NCI-H2171 (cell line): ENCODE measurements around the gene RAI1.
"Not testable (repeated sequence)": the region's sequence is repeated elsewhere in the genome, so short reads cannot be mapped to it uniquely, and the experiment has no call there.

Experiments used
- DNase-seq: peaks from one replicate; lab custom pipeline; 2025; lab: John Stamatoyannopoulos, UW

Gene RAI1

DNA sequence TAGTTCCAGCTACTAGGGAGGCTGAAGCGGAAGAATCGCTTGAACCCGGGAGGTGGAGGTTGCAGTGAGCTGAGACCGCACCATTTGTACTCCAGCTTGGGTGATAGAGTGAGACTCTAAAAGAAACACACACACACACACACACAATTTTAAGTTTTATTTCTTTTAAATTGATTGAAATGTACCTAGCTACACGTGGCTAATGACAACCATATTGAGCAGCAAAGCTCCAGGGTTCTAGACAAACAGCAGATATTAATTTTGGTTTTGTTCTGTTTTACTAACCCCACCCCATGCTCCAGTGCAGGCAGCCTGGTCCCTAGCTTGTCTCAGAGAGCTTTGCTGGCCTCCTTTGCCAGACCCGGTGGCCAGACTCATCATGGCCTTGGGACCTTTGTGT lies 16.0 kb upstream of the RAI1 start:
- no peak for DNase-seq

DNA sequence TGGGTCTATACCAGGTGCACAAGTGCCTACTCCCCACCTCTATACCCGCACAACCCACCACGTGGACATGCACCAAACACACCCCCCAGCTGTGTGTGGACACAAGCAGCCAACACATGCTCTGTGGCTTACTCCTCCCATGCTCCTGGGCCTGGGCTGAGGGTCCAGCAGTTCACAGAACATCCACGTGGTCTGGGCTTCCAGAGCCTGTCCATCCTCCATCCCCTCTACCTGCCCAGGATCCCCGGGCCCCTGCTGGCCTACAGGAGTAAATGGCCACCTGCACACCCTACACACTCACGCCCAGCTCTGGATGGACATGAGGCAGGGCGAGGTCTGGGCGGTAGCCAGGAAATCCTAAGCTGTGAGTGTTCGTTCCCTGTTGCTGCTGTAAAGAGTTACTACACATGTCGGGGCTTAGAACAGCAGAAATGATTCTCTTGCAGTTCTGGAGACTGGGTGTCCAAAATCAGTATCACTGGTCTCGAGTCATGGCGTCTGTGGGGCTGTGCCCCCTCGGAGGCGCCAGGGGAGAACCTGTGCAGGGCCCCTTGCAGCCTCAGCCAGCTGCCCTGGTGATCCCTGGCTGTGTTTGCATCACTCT lies 15.0 kb upstream of the RAI1 start:
- DNase-seq: no peak

DNA sequence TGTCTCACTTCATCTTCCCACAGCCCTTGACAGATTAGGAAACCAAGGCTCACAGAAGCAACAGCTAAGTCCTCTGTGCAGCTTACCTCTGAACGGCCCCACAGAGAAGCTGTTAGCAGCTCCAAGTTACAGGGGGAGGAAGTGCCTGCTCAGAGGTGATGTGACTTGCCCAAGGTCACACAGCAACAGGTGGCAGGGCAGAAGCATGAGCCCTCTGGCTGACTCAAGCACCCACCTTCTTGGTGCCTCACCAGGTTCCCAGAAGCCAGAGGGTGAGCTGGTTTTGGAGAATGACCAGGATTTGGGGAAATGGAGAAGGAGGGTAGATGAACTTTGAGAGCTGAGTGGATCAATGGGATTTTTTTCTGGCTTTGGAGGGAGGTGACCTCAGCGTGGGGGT lies 14.0 kb upstream of the RAI1 start:
- DNase-seq: no peak

DNA sequence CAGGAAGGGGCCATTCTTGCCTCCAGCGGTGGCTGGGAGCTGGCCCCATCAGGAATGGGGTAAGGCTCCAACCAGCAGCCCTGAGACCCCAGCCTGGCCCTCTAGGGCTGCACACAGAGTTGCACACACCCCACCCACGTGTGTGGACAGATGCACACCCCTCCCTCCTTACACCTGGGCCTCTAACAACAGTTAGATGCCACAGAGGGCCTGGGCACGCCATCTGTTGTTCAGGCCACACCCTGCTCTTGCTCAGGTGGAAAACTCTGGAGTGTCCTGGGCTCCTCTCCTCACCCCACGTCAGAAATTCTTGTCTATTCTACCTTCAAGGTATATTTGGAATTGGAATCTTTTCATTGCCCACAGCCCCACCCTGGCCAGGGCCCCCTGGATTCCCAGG lies 13.3 kb upstream of the RAI1 start:
- DNase-seq: peak; percentile 74

DNA sequence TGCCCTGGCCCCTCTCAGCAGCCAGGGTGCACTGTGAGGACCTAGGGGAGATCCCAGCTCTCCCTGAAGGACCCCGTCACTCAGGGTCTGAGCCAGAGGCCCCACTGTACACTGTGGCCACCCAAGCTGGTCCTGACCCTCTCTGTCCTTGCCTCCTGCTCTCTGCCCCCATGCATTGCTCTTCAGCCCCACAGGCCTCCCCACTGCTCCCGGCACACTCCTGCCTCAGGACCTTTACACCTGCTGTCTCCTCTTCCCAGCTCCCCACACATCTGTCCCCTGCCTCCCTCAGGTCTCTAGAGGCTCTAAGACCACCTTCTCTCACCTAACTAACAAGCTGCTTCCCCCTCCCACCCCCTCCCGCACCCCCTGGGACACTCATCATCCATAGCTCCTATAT lies 12.9 kb upstream of the RAI1 start:
- no peak for DNase-seq

DNA sequence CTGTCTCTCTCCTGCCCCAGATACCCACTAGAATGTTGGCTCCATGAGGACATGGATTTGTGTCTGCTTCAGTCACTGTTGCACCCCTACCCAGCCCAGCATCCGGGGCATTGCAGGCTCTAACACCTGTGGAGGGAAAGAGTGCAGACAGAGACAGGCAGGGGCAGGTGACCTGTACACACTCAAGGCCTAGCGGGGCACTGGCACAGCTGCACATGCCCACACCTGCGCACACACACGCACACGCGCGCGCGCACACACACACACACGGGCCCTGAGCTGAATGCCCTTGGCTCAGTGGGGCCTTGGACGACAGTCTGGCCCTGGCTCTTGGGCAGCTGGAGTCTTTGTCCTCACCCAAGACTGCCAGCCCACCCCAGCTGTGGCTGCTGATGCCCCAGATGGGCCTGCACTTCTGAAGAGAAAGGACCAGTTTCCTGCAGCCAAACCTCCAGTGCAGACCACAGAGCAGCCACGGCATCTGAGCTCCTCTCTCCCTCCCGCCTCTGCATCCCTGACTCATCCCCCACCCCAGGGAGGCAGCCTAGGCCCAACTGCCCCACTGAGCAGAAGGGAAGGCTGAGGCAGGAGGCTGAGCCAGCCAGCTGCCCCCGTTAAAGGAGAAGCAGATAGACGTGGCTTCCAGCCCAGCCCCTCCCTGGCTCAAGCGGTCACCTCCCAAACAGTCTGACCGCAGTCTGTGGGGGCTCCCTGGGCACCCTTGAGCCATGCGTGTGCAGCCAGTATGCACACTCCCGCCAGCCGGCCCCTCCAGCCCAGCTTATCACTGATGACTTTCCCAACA lies 12.3 kb upstream of the RAI1 start:
- no peak for DNase-seq

DNA sequence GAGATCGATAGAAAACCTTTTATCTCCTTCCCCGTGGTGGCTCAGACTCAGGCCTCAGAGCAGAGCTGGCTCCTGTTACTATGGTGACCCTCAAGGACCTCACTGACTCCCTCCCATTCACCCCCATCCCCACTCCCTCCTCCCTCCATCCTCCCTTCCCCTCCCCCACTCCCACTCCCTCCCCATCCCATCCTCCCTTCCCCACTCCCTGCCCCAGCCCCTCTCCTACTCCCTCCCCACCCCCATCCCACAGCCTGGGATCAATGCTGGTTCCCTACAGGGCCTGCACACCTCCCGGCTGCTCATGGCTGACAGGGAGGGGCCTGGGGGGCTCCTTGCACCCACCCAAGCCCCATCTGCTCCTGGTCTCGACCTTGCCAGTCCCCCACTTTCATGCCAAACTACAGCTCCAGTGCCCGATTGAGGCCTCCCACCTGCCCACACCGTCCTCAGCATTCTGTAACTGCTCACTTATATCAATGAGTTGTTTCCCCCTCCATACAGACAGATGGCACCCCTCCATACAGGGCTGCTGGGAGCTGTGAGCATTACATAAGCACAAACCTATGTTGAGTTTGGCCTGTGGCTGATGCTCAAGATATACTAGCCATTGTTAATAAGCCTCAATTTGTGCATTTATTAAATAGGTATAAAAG lies 11.6 kb upstream of the RAI1 start:
- peak; percentile 78 for DNase-seq

DNA sequence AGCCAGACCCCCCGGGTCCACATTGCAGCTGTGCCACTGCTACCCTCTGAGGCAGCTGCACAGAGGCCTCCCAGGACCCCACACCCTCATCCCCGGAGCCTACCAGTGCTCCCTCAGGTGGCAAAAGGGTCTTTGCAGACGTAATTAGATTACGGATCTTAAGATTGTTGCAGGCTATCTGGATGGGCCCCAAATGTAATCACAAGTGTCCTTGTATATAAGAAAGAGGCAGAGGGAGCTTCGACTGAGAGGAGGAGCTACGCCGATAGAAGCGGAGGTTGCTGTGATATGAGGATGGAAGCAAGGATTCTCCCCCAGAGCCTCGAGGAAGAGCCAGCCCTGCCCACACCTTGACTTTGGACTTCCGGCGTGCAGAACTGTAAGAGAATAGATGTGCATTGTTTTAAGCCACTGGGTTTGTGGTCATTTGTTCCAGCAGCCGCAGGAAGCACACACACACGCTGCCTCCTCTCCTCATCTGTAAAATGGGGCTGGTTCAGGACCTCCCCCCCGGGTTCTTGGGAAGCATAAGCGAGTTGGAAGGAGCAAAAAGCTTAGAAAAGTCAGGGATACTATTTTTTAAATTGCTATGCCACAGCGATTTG lies 10.5 kb upstream of the RAI1 start:
- no peak for DNase-seq

DNA sequence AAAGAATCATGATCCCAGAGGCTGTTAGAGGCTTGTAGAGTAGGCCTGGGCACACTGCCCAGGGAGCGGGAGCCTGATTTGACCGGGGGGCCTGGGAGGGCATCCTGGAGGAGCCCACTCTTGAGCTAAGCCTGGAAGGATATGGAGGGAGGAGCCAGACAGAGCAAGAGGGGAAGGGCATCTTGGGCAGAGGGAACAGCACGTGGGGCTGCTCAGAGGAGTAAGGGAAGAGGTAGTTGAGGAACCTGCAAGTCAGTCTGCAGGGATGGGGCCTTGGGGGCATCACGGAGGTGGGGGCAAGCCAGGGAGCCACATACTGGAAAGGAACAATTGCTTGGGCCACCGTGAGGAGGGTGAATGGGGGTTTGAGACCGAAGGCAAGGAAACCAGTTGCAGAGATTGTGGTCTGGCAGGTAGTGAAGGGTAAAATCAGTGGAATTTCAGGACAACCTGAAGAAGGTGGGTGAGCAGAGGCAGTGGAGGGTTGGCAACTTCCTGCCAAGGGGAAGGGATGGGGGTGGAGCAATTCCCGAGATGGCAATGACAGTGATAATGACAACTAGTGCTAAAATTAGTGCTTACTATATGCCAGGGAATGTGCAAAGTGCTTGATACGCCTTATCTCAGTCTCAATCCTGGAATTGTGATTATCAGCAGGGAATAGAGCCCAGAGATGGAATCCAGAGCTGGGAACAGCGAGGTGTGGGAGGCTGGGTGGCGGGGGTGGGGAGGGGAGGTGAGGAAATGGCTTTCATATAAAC lies 9.7 kb upstream of the RAI1 start:
- no peak for DNase-seq

DNA sequence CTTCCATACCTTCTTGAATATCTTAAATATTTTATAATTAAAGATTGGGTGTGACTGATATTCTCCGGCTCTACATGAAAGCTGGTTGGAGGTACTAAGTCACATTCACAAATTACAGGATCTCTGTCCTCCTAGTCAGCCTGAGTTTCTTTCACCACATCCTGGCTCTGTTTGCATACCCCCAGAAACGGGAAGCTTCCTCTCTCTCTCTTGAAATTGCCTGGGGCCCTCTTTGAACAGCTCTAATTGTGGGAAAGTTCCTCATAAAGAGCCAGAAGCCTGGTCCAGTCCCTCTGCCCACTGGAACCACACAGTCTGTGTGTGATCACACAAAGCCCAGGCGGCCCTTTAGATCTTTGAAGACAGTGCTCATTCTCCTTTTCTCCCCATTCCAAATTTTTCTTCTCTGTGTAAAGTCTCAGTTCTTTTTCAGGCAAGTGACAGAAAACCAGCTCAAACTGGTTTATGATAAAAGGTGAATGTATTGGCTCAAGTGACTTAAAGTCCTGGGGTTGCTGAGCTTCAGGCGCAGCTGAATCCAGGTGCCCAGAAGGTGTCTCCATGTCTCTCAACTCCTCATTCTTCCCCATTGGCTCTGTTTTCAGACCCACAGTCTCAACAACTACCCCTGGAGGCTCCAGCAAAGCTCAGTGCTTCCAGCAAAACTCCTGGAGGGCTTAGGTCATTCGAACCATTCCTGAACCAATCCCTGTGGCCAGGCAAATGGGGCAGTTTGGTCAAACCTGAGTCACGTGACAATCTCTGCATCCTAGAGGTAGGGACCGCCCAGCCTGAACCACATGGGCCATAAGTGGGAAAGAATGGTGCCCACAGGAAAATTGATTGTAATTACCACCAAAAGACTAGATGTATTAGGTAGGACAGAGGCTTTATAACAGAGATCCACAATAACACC lies 8.5 kb upstream of the RAI1 start:
- DNase-seq: no peak

DNA sequence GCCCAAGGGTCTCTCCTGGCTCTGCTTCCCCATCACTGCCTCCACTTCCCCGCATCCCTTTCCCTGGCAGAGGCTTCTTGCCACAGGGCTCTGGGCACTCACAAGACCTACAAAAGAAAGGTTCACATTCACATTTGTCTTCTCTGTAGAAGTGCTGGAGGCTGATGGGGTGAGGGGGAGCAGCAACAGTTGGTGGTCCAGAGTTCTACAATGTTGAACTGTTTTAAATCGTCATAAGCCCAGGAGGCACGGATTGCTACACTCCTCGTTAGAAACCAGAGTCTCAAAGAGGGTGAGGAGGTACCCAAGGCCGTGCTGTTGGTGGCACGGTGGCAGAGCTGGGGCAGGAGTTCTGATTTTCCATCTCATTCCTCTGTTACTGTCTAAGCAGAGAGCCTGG lies 5.8 kb upstream of the RAI1 start:
- no peak for DNase-seq

DNA sequence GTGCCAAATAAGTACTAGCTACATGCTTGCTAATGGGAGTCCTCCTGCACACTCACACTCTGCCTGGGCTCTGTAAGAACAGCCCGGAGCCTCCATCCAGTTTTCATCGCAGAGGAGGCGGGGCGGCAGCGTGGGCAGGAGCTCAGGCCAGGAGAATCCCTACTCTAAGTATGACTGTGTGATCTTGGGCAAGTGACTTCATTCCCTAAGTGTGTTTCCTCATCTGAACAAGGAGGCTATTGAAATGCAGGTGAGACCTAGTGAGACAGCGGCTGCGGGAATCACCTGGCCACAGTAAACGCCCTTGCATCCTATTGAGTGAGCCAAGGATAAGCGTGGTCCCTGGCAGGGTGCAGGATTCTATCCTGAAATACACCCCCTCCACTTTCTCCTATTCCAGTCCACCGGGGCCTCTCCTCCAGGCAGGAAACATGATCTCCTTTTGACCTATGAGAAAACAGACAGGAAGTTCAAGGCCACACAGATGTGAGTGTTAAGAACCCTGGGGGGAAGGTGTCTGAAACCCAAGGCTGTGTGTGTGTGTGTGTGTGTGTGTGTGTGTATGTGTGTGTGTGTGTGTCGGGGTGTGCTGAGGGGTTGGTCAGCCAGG lies 5.2 kb upstream of the RAI1 start:
- DNase-seq: no peak

DNA sequence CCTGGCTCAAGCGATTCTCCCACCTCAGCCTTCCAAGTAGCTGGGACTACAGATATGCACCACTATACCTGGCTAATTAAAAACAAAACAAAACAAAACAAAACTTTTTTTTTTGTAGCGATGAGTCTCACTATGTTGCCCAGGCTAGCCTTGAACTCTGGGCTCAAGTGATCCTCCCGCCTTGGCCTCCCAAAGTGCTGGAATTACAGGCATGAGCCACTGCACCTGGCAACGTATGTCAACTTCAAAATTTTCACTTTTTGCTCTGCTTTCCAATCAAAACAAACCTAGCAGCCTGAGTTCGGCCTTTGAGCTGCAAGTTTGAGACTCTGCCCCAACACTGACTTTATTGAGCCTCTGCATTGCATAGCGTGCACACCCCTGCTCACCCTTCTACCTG lies 4.5 kb upstream of the RAI1 start:
- no peak for DNase-seq

DNA sequence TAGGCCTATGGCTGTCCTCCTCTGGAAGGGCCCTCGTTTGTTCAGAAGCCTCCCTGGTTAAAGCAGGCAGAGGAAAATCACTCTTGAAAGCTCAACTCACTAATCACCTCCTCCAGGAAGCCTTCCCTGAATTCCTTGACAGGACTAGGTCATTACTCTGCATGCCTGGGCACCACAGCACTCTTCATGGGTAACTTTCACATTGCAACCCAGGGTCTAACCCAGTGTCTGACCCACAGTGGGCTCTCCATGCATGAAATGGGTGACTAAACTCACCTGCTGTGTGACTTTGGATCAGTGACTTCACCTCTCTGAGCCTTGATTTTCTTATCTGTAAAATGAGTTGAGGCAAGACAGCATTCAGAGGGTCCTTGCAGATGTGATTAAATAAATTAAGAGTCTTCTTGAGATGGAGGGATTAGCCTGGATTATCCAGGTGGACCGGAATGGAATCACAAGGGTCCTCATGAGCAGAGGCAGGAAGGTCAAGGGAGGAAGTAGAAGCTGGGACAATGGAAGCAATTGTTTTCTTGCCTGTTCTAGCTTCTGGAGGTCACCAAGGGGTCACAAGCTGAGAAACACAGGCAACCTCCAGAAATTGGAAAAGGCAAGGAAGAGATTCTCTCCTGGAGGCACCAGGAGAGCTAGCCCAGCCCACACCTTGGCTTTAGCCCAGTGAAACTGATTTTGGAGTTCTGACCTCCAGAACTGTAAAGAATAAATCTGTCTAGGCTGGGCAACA lies 3.8 kb upstream of the RAI1 start:
- no peak for DNase-seq

DNA sequence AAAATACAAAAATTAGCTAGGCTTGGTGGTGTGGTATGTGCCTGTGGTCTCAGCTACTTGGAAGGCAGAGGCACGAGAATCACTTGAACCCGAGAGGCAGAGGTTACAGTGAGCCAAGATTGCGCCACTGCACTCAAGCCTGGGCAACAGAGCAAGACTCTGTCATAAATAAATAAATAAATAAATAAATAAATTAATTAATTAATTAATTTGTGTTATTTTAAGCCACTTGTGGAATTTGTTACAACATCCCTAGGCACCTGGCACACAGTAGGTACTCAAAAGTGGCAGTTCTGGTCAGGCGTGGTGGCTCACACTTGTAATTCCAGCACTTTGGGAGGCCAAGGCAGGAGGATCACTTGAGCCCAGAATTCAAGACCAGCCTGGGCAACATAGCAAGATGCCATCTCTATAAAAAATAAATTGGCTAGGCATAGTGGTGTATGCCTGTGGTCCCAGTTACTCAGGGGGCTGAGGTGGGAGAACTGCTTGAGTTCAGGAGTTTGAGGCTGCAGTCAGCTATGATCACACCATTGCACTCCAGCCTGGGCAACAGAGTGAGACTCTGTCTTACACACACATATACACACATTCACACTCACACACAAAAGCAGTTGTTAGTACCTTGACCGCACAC lies 3.1 kb upstream of the RAI1 start:
- not testable (repeated sequence) for DNase-seq

DNA sequence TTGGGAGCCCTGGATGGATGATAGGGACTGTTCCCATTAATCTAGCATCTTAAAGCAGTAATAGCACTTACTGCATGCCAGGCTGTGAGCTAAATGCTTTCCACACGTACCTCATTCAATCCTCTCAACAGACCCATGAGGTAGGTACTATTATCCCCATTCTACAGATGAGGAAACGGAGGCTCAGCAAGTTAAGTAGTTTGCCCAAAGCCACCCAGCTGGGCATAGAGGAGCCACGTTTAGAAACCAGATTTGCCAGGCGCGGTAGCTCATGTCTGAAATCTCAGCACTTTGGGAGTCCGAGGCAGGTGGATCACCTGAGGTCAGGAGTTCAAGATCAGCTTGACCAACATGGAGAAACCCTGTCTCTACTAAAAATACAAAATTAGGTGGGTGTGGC lies 2.0 kb upstream of the RAI1 start:
- no peak for DNase-seq

DNA sequence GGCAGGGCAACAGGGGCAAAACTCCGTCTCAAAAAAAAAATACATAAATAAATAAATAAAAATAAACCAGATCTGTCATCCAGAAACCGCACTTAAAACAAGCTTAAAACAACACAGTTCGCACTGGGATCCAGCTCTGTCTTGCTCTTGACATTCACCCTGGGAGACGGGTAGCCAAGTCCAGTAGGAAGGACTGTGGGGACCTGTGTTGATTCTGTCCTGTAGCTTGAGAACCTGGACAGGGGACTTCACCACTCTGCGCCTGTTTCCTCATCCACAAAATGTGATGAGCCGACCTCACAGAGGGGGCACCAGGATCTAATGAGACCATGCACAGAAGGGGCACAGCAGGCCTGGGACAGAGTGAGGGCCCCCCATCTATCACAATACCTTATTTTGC lies 1.5 kb upstream of the RAI1 start:
- DNase-seq: no peak

DNA sequence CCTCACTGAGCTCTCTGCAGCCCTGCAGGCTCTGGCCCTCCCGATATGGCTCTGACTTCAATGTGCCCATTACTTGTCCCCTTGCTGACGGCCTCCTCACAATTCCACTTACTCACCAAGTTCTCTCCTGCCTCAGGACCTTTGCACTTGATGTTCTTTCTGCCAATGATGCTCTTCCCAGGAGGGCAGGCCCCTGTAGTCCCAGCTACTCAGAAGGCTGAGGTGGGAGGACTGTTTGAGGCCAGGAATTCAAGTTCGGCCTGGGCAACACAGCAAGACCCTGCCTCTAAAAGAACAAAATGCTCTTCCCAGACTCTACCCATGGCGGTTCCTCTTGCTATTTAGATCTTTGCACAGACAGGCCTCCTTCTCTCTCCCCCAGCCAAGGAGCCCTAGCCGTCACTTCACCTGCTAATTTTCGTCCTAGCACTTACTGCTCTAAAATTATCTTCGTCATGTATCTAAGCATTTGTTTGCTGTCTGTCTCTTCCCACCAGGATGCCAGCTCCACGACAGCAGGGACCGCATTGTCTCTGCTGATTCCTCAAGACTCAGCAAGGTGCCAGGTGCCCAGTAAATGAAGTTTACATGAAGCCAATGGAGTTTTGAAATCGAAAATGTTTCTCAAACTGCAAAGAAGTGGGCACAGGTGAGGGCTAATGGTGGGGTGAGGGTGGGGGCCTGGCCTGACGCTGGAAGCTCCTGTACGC lies 626 bp upstream of the RAI1 start:
- DNase-seq: no peak

DNA sequence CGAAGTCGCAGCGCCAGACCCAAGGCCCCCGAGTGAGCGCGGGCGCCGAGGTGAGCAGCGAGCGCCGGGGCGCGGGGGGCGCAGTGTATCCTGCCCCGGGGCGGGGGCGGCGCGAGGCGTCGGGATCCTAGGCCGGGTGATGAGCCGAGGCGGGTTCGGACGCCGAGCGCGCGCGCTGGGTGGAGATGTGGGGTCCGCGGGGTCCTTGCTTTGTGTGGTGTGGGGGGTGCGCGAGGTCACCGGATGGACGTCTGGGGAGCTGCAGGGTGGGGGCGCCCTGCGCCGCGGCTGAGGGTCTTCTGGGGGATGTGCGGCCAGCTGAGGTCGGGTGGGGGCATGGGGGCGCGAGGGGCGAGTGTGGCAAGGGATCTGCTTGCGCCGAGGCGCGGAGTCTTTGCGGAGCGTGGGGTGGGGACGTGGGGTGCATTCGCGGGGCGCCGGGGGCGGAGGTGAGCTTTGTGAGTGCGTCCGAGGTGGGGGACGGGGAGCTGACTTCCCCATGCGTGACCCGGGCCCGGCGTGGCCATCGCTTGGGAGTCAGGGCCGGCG lies 560 bp downstream of the RAI1 start:
- no peak for DNase-seq
